SH-SY5Y (cell line): ENCODE data around the gene OIT3.

Experiments used
- GATA2 ChIP-seq: IDR thresholded peaks from 2 replicates; pipeline ENCODE4 v1.6.1; 2011; ENCODE audit warnings: mild to moderate bottlenecking, low read depth, low read length
- GATA3 ChIP-seq: IDR thresholded peaks from 2 replicates; pipeline ENCODE4 v1.6.1; 2011; ENCODE audit warnings: low read depth, mild to moderate bottlenecking, low read length, moderate library complexity

OIT3 gene

DNA sequence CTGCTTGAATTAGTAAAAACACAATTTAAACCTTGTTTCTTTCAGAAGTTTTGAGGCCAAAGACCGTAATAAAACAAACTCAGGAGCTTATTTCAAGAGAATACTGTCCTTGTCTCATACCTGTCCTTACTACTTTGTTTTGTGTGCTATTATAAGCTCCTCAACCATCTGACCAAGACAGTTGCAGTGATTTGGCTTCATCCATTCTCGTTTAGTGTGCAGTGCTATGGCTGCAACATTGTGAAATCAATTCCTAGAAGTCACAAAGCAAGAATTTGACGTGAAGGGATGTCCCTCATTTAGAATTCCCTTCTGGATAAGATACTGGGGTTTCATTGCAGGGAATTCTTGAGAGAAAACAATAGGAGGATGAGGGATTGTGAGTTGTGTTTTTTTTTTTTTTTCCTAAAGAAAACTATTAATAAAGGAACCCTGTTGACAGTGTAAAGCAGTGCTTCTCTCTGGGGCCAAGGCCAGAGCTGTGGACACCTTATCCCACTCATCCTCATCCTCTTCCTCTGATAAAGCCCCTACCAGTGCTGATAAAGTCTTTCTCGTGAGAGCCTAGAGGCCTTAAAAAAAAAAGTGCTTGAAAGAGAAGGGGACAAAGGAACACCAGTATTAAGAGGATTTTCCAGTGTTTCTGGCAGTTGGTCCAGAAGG, at the start of gene OIT3:
OIT3 (plus strand) TSS at position 604 of the 663 bp plus-strand sequence. CDS start 60 bp downstream, outside the sequence.
- no peak for TF ChIP-seq GATA2
- TF ChIP-seq GATA3 = no peak

DNA sequence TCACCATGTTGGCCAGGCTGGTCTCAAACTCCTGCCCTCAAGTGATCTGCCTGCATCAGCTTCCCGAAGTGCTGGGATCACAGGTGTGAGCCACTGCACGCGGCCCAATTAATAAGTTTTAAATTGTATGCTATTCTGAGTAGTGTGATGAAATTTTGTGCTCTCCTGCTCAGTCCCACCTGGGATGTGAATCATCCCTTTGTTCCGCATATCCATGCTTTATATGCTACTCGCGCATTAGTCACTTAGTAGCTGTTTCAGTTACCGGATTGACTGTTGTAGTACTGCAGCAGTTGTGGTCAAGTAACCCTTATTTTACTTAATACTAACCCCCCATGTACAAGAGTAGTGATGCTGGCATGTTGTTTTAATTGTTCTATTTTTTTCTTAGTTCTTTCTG, 47.3 kb upstream of the OIT3 start:
- TF ChIP-seq GATA2 (no peak), GATA3 (no peak)

DNA sequence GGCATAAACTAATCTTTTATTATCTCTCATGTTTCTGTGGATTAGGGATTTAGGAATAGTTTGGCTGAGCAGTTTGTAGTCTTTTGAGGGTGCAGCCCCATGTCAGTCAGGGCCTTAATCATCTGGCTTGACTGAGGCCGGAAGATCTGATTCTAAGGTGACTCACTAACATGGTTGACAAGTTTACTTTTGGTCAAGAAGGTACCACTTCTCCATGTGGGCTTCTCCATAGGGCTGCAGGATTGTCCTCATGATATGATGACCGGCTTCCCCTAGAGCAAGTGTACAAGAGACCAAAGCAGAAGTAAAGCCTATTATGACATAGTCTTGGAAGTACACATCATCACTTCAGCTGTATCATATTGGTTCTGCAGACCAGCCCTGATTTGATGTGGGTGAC, 45.9 kb upstream of the OIT3 start:
- TF ChIP-seq GATA2 (no peak), GATA3 (no peak)

GRCh38 chr10:72850861-72851260, 42.7 kb upstream of the OIT3 start:
- no peak for TF ChIP-seq GATA2
- no peak for TF ChIP-seq GATA3

DNA sequence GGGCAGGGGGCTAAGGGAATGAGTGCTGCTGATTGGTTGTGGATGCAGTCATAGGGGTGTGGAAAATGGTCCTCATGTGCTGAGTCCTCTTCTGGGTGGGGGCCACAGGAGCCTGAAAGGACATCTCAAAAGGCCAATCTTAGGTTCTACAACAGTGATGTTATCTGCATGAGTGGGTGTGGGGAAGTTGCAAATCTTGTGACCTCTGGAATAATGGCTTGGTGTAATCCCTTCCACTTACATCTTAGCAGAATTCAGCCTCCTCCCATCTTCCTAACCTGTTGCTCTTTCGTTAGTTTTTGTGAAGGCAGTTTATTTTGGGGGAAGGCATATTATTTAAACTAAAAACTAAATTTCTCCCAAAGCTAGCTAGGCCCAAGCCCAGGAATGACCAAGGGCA, 42.0 kb upstream of the OIT3 start:
- TF ChIP-seq GATA3 = no peak
- no peak for TF ChIP-seq GATA2

DNA sequence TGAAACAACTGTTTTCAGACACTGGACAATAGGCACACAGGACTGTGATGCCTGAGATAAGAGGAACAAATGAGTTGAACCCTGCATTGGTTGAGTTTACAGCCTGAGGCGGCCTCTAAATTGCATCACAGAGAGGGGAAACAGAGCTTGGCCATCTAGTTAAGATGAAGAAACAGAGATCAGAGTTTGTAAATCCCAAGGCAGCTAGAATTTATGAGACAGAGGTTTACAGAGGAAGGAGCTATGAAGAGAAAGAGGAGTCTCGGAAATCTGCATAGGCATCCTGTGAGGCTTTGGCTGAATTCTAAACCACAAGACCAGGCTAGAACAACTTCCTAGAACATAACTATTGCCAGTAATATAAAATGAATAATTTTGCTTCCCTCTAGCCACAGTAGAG, 41.0 kb upstream of the OIT3 start:
- TF ChIP-seq GATA2 (no peak), GATA3 (no peak; the same call in 1 of the 2 replicates)

GRCh38 chr10:72855129-72855528, 38.4 kb upstream of the OIT3 start:
- TF ChIP-seq GATA2 (no peak), GATA3 (no peak)

- TF ChIP-seq GATA2 (no peak), GATA3 (no peak)
Observed at GRCh38 chr10:72855790-72856189, 37.7 kb upstream of the OIT3 start.

- TF ChIP-seq GATA3 = no peak
- TF ChIP-seq GATA2 = no peak
Observed at GRCh38 chr10:72858067-72858466, 35.5 kb upstream of the OIT3 start.

DNA sequence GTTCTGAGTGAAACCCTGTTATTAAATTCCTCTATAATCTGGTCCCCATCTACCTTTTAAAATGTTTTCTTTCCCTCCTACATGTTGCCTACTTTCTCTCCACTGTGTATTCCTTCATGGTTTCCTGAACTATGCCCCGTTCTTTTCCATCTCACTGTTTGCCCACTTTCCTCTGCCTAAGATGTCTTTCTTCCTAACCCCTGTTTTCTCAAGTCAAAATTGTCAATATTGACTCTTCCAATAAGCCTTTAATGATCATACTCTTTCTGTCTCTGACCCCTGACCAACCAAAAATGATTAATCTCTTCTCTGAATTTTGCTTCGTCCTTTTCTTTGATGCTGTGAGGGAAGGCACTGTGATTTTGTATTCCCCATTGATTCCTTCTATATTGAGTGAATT, 30.6 kb upstream of the OIT3 start:
- TF ChIP-seq GATA2 = no peak
- TF ChIP-seq GATA3 = no peak

GRCh38 chr10:72875250-72876055, 18.1 kb upstream of the OIT3 start:
- TF ChIP-seq GATA3 (no peak), GATA2 (no peak)

DNA sequence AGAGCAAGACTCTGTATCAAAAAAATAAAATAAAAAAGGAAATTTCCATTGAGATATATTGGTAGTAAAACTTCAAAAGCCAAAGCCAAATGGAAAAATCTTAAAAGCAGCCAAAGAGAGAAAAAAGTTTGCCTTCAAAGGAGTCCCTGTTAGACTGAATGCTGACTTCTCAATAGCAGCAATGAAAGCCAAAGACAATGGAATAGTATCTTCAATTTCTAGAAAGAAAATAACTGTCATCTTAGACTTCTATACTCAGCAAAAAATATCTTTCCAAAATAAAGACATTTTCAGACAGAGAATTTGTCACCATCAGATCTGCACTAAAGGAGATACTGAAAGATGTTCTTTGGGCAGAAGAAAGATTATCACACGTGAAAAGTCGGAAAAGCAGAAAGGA, 14.3 kb upstream of the OIT3 start:
- TF ChIP-seq GATA3 (no peak), GATA2 (no peak)

GRCh38 chr10:72881291-72881690, 12.2 kb upstream of the OIT3 start:
- TF ChIP-seq GATA3 (no peak), GATA2 (no peak)

GRCh38 chr10:72883861-72884260, 9.7 kb upstream of the OIT3 start:
- no peak for TF ChIP-seq GATA3
- TF ChIP-seq GATA2 = no peak

DNA sequence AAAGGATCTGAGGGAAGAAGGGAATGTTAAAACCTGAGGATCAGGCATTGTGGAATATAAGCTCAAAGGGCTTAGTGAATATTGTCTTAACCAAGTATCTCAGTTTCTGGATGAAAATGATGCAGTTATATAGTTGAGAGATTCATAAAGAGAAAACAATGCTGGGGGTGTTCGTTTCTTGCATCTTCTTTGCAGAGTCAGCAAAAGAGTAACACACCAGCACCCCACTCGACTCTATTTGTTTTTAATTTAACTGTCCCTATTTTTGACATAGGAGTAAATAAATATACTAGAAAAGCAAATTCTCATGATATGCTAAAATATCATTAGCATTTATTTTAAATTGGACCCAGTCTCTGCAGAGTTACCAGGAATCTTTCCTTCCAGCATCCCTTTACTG, 7.6 kb upstream of the OIT3 start:
- TF ChIP-seq GATA2 (no peak), GATA3 (no peak)

- no peak for TF ChIP-seq GATA2
Observed at GRCh38 chr10:72886621-72887020, 6.9 kb upstream of the OIT3 start.
